K562 (cell line): ENCODE results near the gene CAV1. TPM values are rescaled to one million over a fixed set of nuclear protein-coding genes. Genes with fewer than 3 reads are reported as not detected.

Source experiments
- ETV1 ChIP-seq: fragments of 450-650 bp; conservative IDR thresholded peaks from 2 replicates; pipeline ENCODE4 v1.6.1; 2016; ENCODE audit warnings: missing genetic modification characterization, control low read depth, low read depth, missing compliant biosample characterization
- LCOR ChIP-seq: sonication (generic); formaldehyde crosslinking; IDR thresholded peaks from 2 replicates; pipeline ENCODE4 v1.8.0; 2022; ENCODE audit warnings: mild to moderate bottlenecking, missing genetic modification reagents
- MECOM ChIP-seq: fragments of 250-450 bp; sonication (Bioruptor Pico); IDR thresholded peaks from 2 replicates; pipeline ENCODE4 v1.8.0; 2022; ENCODE audit warnings: inconsistent platforms
- SAFB ChIP-seq: fragments of 200-400 bp; formaldehyde crosslinking; IDR thresholded peaks from 2 replicates; pipeline ENCODE4 v1.6.1; 2017; ENCODE audit warnings: low read depth, low read length, borderline replicate concordance
- STAG1 ChIP-seq: sonication (generic); formaldehyde crosslinking; IDR thresholded peaks from 2 replicates; pipeline ENCODE4 v1.5.0; 2020; ENCODE audit warnings: missing genetic modification reagents, borderline replicate concordance
- ZBED1 ChIP-seq: IDR thresholded peaks from 2 replicates; pipeline ENCODE4 v1.6.1; 2014
- ZKSCAN1 ChIP-seq: fragments of 150-350 bp; IDR thresholded peaks from 2 replicates; pipeline ENCODE4 v1.6.1; 2016; ENCODE audit warnings: low read depth, low read length
- polyA plus RNA-seq, 8 experiments: library from polyadenylated mRNA; depleted of rRNA in 4 of 8; stranded (reverse) in 5 of 8; unstranded in 3 of 8; fragments of >200 nt; fragmentation: Nextera tagmentation in 2 of 8; fragmentation: Illumina TruSeq in 1 of 8; extraction: Ambion mirVana in 2 of 8; extraction: Trizol in 1 of 8; gene quantifications; 2 replicates each; pipeline versions ENCODE4 v1.2.1 to v1.2.3, GENCODE V29; 2011 to 2014; ENCODE audit warnings: inconsistent platforms in 1 of 8, missing spikeins in 1 of 8
- total RNA-seq, 7 experiments: library from RNA; depleted of rRNA in 6 of 7; stranded (reverse); fragments of >200 nt in 6 of 7; fragmentation: Illumina TruSeq in 2 of 7; extraction: Trizol in 2 of 7; gene quantifications; 2 replicates each; pipeline versions ENCODE4 v1.2.1 to v1.2.3, GENCODE V29; 2011 to 2021; ENCODE audit warnings: low replicate concordance in 1 of 7
- TF ChIP-seq, protein P1 (sequence below): sonication (generic); formaldehyde crosslinking; IDR thresholded peaks from 2 replicates; pipeline ENCODE4 v1.8.1; 2023; ENCODE audit warnings: mild to moderate bottlenecking, missing genetic modification reagents
- TF ChIP-seq, protein P2 (sequence below): fragments of 450-650 bp; IDR thresholded peaks from 2 replicates; pipeline ENCODE4 v1.6.1; 2016; ENCODE audit warnings: low read depth
- TF ChIP-seq, protein P3 (sequence below): fragments of 250-450 bp; sonication (Bioruptor Pico); IDR thresholded peaks from 2 replicates; pipeline ENCODE4 v1.4.0; 2020

CAV1 gene
- total and polyA plus RNA-seq, 9 of the 15 experiments (the other 6 are each of a cell fraction or from before 2014, with no cell fraction given) = 0.08 to 1.5 (median 0.63) TPM

DNA sequence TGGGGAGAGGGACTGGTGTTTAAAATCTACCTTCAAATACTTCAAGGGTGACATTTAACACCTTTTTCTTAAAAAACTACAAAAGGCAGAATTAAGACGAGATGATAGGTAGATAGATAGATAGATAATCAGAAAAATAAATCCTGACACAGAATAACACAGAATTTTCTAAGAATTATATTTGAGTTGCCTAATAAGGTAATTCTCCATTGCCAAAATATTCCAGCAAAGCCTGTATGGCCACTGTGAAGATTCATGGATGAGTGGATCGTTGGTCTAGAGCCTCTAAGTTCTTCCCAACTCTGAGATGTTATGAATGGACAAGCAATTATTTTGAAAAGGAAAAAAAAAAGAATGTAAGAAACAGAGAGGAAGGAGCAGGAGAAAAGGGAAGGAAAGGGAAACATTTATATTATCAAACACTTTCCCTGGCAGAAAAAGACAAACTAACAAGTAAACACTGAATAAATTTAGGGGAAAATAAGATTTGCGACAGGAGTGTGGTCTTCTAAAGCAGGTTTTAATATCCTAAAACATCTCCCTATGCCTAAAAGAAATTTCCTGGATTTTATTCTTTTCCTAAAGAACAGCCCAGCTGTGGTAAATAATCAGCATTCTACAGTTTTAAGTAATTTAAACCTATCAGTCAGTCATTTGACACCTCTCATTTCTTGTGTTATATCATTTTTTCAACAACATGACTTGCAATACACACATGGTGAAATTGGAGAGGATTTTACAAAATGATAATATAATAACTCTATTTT lies 32.8 kb upstream of the CAV1 start (continued):
- TF ChIP-seq, protein P1, sequence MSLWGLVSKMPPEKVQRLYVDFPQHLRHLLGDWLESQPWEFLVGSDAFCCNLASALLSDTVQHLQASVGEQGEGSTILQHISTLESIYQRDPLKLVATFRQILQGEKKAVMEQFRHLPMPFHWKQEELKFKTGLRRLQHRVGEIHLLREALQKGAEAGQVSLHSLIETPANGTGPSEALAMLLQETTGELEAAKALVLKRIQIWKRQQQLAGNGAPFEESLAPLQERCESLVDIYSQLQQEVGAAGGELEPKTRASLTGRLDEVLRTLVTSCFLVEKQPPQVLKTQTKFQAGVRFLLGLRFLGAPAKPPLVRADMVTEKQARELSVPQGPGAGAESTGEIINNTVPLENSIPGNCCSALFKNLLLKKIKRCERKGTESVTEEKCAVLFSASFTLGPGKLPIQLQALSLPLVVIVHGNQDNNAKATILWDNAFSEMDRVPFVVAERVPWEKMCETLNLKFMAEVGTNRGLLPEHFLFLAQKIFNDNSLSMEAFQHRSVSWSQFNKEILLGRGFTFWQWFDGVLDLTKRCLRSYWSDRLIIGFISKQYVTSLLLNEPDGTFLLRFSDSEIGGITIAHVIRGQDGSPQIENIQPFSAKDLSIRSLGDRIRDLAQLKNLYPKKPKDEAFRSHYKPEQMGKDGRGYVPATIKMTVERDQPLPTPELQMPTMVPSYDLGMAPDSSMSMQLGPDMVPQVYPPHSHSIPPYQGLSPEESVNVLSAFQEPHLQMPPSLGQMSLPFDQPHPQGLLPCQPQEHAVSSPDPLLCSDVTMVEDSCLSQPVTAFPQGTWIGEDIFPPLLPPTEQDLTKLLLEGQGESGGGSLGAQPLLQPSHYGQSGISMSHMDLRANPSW (CRISPR knock-in tag) = no peak
- TF ChIP-seq SAFB = no peak
- TF ChIP-seq, protein P2, sequence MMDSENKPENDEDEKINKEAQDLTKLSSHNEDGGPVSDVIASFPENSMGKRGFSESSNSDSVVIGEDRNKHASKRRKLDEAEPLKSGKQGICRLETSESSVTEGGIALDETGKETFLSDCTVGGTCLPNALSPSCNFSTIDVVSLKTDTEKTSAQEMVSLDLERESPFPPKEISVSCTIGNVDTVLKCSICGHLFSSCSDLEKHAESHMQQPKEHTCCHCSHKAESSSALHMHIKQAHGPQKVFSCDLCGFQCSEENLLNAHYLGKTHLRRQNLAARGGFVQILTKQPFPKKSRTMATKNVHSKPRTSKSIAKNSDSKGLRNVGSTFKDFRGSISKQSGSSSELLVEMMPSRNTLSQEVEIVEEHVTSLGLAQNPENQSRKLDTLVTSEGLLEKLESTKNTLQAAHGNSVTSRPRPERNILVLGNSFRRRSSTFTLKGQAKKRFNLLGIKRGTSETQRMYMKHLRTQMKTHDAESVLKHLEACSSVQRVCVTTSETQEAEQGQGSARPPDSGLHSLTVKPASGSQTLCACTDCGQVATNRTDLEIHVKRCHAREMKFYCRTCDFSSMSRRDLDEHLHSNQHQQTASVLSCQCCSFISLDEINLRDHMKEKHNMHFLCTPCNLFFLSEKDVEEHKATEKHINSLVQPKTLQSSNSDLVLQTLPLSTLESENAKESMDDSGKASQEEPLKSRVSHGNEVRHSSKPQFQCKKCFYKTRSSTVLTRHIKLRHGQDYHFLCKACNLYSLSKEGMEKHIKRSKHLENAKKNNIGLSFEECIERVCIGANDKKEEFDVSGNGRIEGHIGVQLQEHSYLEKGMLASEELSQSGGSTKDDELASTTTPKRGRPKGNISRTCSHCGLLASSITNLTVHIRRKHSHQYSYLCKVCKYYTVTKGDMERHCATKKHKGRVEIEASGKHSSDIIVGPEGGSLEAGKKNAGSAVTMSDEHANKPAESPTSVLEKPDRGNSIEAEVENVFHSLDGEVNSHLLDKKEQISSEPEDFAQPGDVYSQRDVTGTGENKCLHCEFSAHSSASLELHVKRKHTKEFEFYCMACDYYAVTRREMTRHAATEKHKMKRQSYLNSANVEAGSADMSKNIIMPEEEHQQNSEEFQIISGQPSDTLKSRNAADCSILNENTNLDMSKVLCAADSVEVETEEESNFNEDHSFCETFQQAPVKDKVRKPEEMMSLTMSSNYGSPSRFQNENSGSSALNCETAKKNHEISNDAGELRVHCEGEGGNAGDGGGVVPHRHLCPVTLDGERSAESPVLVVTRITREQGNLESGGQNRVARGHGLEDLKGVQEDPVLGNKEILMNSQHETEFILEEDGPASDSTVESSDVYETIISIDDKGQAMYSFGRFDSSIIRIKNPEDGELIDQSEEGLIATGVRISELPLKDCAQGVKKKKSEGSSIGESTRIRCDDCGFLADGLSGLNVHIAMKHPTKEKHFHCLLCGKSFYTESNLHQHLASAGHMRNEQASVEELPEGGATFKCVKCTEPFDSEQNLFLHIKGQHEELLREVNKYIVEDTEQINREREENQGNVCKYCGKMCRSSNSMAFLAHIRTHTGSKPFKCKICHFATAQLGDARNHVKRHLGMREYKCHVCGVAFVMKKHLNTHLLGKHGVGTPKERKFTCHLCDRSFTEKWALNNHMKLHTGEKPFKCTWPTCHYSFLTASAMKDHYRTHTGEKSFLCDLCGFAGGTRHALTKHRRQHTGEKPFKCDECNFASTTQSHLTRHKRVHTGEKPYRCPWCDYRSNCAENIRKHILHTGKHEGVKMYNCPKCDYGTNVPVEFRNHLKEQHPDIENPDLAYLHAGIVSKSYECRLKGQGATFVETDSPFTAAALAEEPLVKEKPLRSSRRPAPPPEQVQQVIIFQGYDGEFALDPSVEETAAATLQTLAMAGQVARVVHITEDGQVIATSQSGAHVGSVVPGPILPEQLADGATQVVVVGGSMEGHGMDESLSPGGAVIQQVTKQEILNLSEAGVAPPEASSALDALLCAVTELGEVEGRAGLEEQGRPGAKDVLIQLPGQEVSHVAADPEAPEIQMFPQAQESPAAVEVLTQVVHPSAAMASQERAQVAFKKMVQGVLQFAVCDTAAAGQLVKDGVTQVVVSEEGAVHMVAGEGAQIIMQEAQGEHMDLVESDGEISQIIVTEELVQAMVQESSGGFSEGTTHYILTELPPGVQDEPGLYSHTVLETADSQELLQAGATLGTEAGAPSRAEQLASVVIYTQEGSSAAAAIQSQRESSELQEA = no peak
- no peak for TF ChIP-seq STAG1 (CRISPR knock-in tag)
- no peak for TF ChIP-seq ZBED1
- no peak for TF ChIP-seq LCOR (CRISPR knock-in tag)
- no peak for TF ChIP-seq MECOM (CRISPR knock-in tag)
- TF ChIP-seq, protein P3, sequence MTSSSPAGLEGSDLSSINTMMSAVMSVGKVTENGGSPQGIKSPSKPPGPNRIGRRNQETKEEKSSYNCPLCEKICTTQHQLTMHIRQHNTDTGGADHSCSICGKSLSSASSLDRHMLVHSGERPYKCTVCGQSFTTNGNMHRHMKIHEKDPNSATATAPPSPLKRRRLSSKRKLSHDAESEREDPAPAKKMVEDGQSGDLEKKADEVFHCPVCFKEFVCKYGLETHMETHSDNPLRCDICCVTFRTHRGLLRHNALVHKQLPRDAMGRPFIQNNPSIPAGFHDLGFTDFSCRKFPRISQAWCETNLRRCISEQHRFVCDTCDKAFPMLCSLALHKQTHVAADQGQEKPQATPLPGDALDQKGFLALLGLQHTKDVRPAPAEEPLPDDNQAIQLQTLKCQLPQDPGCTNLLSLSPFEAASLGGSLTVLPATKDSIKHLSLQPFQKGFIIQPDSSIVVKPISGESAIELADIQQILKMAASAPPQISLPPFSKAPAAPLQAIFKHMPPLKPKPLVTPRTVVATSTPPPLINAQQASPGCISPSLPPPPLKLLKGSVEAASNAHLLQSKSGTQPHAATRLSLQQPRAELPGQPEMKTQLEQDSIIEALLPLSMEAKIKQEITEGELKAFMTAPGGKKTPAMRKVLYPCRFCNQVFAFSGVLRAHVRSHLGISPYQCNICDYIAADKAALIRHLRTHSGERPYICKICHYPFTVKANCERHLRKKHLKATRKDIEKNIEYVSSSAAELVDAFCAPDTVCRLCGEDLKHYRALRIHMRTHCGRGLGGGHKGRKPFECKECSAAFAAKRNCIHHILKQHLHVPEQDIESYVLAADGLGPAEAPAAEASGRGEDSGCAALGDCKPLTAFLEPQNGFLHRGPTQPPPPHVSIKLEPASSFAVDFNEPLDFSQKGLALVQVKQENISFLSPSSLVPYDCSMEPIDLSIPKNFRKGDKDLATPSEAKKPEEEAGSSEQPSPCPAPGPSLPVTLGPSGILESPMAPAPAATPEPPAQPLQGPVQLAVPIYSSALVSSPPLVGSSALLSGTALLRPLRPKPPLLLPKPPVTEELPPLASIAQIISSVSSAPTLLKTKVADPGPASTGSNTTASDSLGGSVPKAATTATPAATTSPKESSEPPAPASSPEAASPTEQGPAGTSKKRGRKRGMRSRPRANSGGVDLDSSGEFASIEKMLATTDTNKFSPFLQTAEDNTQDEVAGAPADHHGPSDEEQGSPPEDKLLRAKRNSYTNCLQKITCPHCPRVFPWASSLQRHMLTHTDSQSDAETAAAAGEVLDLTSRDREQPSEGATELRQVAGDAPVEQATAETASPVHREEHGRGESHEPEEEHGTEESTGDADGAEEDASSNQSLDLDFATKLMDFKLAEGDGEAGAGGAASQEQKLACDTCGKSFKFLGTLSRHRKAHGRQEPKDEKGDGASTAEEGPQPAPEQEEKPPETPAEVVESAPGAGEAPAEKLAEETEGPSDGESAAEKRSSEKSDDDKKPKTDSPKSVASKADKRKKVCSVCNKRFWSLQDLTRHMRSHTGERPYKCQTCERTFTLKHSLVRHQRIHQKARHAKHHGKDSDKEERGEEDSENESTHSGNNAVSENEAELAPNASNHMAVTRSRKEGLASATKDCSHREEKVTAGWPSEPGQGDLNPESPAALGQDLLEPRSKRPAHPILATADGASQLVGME (CRISPR knock-in tag) = no peak
- TF ChIP-seq ZKSCAN1 = no peak
- TF ChIP-seq ETV1 = no peak
